ENCODE data around the gene TNFAIP8.

The TNFAIP8 gene

DNA sequence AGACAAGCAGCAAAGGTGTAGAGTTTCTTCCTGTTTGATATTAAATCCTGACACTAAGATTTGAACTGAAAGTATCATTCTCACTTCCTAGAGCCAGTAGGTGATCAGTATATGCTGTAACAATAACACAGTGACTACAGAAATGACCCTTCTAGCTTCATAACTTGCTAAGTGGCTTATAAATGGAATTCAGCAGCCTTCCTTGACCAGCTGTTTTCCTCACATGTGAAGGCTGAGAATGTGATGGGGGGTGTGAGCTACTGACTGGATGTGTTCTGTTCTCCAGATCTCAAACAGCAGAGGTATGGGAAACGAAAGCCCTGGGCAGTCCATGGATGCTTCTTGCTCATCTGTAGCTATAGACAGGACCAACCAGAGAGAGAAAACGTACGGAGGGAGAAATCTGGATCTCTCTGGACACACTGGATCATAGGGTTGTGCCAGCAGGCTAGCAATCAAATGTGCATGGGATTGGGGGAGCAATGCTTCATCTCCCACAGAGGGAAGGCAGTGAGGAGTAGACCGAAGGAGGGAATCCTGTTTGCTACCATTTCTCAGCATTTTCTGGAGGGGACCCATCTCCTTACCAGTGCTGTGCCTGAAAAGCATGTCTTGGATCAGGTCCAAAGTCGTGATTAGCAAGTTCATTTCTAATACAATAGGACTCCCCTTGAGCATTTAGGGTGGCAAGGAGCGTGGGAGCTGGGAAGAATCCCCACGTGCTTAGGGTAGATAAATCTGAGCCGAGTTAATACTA lies 39.4 kb downstream of the TNFAIP8 start:
- DNase-seq (ENCODE audit: low spot score) = no peak

DNA sequence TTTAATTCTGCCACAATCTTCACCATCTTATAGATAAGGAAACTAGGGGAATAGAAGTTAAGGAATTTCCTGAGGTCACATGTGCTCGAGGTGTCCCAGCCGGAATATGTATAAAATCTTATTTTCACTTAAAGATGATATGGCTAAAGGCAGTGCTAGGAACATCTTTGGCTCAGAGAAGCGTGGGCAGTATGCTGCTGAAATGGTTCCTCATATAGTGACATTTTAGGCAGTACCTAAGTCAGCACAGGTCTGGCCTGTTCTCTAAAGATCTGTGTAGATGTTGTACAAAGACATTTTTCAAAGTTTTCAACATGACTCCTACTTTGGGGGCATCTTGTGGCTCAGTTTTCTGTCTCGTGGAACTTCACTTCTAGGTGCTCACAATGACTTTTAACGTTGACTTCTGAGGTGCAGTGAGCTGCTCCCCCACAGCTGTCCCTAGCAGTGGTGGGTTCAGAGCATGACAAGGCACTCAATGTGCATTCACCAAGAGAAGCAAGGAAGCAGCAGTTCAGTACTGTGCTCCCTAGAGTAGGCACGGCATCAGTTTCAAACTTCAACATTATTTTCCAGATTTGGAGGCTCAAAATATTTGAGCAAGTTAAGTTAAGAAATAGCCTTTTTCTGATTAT lies 40.3 kb downstream of the TNFAIP8 start:
- DNase-seq (ENCODE audit: low spot score) = no peak

DNA sequence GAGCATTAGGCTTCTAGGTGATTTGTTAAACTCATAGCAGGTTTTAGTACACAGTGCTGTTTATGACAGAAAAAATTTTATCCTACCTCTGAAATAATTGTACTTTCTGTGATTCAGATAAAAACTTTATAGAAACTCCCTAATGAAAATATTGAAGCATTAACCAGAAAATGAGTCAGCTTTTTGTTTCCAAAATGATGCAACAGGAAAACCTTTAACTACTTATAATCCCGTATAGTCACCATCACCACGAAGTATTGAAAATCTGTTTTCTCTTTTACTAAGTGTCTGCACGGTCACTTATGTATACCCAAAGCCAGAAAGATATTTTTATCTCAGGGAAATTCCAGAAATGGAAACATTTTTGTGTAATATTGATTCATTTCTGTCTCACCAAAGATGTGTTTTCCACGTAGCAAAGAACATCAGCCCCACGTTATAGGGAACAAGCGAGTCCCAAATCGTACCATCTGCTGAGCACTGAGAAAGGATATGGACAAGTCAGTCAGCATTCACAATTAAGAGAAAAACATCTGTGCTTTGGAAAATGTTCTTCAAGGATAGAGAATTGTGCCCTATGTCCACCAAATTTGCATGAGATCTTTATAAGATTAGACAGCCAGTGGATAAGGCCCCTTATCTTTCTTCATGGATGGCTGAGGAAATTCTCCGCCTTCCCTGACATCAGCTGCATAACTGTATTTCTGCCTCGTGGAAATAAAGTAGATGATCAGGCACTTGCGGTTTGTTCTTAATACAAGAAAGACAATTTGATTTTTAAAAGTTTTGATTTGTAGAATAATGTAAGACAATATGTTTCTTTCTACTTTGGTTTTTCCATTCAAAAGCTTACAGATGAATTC lies 41.9 kb downstream of the TNFAIP8 start:
- no peak for DNase-seq (ENCODE audit: low spot score)

DNA sequence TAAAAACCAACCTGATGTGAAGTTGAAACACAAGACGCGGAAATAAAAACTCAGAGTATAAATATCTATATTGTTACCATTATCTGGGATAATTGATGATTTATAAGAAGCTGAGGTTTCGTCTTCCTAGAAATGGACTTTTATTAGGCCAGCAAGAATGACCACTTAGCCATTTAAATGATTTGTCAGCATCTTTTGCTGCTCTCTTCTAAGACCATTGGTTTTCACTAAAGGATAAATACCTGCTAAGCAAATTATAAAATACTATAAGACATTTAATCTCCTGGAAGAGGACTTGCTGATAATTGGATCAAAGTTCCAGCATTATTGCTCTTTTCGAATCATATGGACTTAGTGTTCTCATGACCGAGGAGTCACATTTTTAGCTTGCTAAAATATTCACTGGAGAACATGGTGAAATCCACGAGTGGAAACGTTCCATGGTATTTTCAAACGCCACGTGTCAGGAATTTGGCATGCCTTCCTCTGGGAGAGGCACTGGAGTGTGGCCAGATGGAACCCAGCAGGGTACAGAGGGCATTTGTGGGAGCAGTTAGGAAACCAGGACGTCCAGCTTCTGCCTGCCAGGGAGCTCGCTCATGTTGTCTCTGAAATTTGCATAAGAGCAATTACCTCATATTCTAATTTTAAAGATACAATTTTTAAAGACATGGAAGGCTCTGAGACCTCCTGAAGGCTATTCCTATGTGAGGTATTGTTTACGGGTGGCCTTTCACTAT lies 43.1 kb downstream of the TNFAIP8 start:
- DNase-seq (ENCODE audit: low spot score) = no peak

DNA sequence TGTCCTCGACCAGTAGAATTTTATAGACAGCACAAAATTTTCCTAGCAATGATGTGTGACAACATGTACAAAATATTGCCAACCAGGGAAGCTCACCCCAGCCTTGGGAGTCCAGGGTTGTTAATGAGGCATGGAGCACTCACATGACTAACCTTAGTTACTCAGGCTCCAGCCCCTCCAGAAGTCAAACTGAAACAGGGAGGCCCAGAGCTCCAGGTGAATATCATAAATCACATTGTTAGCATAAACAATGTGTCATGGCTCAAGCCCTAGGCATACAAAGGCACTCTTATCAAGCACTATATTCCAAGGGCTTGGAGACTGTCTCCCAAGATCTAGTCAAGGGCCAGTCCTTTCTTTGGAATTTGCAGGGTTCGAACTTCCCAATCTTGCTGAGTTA lies 44.4 kb downstream of the TNFAIP8 start:
- no peak for DNase-seq (ENCODE audit: low spot score)

DNA sequence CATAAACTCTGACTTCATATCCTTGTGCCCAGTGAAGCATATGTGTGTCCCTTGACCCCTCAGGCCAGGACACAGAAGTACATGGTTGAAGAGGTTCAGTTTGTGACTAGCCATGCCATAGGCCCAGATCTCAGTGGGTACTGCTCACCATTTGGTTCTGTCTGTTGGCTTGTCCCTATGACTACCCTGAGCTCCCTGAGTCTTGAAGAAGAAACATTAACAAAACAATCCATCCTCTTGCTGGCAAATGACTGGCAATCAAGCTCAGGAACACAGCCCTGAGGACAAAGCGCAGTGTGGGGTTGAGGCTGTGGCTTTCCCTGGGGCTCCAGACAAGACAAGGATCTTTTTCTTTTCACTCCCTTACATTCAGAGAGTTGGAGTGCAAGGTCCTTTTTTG lies 46.3 kb downstream of the TNFAIP8 start:
- DNase-seq (ENCODE audit: low spot score) = no peak

DNA sequence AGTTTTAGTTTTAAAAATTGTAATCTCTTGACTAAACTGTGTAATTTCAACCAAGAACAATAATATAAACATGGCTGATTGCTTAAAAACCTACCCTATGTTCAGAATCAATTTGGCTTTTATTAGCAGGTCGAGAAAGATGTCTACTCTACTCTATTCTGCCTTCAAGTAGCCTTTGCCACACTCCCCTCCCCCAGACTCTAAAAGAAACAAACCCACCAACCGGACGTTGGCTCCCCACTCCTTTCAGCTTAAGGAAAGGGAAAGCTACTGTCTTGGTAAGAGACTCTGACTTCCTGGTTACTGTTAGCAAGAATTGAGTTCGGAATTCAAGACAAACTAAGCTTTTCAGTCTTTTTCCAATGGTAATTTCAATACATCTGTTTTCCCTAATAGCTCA lies 46.7 kb downstream of the TNFAIP8 start:
- DNase-seq (ENCODE audit: low spot score) = no peak

DNA sequence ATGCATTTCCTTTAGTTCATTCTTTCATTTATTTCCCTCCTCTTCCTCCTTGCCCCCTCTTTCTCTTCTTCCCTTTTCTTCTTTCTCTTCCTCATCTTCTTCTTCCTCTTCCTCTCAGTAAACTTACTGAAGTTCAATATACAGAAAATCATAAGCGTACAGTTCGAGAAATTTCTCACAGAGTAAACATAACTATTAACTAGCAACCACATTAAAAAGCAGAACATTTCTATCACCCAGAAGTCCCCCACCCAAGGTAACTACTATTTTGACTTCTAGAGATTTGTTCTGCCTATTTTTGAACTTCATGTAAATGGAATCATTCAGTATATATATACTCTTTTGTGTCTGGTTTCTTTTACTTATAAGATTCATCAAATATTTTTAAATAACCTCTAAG lies 48.2 kb downstream of the TNFAIP8 start:
- no peak for DNase-seq (ENCODE audit: low spot score)

DNA sequence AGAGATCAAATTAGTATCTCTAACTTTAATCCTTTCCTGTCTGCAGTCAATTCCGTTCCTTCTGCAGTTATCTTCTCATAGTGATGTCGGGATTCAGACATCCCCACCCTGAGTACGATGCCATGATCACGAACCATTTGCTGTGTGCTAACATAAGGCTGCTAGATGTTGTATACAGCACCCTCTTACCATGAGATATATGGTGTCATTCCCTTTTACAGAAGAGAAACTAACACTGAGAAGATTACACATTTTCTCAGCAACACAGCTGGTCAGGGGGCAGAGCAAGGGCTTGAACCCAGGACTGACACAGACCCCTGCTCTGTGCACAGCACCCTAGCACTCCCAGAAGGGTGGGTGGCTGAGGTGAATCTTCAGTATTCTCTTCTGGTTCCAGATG lies 49.6 kb downstream of the TNFAIP8 start:
- no peak for DNase-seq (ENCODE audit: low spot score)

DNA sequence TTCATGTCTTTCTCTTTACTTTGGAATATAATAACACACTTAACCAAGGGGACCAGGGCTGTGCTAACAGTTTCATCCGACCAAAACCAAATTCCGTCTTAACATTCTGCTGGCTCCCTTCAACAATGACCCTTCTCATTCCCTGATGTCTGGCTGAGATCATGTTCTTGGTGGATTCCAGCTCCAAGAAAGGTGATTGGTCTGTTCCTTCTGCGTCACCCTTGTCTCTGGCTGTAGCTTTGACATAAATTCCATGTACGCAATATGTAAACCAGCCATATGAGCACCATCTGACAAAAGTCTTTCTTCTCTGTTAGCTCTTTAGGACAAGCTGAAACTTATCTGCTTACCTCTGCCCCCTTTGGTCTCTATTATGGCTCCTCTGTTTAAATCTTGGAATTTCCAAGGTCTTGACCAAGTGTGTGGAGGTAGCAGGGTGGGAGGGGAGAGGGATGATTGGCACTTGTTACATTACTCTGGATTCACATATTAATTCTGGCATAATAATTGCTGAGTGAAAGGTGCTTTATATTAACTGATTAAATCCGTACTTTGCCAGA lies 50.8 kb downstream of the TNFAIP8 start:
- DNase-seq (ENCODE audit: low spot score) = no peak

DNA sequence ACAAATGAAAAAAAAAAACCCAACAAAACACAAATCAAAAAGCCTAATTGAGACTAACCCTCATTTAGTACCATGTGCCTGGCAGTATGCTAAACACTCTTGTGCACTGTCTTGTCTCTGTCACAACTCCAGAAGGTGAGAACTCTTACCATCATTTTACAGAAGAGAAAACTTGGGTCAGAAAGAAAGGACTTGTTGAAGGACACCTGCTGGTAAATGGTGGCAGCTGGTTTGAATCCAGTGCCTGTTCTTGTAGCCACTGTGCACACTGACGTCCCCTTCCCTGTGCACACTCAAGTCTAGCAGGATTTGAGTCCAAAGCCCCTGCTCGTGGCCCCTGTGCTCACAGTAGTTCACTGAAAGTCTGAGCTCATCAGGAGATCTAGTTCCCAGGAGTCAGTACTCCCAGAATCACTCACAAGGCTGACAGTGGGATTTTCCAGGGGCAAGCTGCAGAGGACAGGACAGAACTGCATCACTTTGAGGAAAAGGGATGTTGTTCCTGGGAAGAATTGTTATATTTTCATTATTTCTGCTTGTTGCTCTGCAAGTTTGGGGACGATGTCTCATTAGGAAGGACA lies 53.5 kb downstream of the TNFAIP8 start:
- DNase-seq (ENCODE audit: low spot score) = no peak

DNA sequence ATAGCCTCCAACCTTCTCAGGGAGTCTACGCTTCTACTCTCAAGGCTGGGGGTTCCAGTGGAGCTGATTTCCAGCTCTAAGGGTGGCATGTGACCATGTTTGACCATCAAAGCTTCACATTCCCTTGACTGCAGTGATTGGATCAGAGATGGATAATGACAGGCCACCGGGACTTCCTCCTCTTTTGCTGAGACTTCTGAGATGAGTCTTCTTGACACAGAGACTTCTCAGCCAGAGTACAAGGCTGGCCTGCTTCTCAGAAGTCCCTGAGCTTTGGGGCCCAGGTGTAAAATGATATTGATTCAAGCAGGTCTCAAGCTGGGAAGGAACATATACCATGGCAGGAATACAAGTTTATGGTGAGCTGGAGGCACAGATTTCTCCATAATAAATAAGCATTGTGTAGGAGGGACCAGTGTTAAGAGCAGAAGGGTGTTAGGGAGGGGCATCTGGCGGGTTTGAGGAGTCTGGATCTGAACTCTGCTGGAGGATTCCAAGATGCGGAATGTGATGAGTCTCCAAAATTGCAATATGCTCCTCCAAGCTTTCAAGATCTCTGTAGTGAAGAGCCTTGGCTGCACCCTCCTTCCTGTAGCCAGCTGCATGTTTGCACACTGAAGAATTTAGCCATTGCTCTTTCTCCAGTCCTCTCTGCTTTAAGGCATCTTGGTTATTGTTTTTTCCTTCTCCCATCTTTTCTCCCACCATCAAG lies 54.8 kb downstream of the TNFAIP8 start:
- DNase-seq (ENCODE audit: low spot score) = no peak

DNA sequence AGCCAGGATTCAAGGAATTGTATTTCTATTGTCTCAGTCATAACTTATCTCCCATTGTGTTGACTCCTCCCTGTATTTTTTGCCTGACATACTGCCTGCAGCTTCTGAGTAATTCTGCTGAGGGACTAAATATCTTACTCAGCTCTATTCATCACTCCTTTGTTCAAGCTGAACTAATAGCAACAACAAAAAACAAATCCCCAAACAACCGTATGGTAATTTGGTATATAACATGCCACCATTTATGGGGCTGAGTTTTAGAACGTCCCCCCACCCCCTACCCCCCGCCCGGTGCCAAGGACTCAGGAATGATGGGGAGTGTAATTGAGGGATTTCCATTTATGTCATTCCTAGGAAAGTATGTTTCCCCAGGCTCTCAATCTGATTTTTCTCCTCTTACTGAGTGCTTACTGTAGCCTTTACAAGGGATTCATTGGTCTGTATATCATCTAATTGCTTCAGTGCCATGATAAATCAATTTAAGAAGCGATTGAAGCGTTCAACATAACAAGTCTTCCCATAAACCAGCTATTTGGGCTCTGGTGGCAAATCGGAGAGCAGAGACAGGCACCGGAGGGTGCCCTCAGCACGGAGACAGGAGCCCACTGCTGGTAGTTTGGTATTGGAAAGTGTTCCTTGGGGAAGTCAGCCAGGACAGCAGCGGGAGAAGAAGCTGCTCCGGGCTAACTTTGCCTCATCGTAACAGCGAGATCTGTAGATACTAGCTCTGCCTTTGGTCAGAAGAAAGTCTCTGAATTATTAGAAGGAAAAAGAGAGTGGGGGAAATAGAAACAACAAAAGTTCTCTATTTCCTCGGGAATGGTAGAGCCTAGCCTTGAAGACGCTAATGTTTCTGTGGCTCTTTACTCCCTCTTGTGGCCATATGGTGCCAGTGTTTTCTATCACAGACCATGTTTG lies 55.8 kb downstream of the TNFAIP8 start:
- peak; percentile 93 for DNase-seq (ENCODE audit: low spot score)

DNA sequence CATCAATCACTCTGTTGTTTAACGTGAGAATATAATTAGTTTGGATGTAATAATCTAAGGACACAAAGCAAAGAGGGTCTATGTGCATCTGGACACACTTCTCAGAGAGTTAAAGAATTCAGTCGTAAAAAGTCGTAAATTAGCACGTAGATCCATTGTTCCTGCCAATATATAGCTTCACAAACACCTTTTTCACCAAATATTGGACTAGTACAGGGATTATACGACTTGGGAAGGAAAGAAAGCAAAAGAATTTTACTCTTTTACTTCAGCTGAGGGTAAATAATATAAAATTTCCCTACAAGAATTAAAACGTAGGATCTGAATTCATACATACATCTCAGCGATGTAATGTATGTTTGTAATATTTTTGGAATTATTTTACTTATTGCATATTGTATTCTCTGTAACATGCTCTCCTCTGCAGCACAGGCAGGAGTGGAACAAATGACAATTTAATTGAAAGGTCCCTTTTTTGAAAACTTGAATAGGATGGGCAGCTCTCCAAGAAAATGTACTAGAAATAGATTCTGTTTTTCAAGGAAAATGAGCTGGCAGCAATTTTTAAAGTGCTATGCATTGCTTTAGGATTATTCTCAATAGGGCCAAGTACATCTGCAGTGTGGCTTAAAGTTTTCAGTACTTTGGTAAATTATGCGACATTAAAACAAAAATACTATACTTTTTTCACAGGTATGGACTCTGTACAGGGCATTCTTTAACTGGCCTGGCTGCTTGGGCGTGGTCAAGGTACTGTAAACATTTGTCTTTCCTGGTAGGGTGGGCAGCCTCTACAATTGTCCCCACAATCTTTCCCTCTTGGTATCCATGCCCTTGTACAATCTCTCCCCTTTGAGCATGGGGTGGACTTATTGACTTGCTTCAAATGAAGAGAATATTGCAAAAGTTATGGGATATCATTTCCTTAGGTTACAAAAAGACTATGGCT lies 56.7 kb downstream of the TNFAIP8 start:
- DNase-seq (ENCODE audit: low spot score) = no peak

DNA sequence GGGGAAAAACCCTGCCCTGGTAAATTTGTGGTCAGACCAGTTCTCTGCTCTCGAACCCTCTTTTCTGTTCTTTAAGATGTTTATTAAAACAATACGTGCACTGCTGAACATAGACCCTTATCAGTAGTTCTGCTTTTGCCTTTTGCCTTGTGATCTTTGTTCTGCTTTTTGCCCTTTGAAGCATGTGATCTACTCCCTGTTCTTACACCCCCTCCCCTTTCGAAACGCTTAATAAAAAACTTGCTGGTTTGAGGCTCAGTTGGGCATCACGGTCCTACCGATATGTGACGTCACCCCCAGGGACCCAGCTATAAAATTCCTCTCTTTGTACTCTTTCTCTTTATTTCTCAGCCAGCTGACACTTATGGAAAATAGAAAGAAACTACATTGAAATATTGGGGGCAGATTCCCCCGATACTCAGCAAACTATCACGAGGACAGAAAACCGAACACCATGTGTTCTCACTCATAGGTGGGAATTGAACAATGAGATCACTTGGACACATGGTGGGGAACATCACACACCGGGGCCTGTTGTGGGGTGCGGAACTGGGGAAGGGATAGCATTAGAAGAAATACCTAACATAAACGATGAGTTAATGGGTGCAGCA lies 58.4 kb downstream of the TNFAIP8 start:
- DNase-seq (ENCODE audit: low spot score) = peak; percentile 41

DNA sequence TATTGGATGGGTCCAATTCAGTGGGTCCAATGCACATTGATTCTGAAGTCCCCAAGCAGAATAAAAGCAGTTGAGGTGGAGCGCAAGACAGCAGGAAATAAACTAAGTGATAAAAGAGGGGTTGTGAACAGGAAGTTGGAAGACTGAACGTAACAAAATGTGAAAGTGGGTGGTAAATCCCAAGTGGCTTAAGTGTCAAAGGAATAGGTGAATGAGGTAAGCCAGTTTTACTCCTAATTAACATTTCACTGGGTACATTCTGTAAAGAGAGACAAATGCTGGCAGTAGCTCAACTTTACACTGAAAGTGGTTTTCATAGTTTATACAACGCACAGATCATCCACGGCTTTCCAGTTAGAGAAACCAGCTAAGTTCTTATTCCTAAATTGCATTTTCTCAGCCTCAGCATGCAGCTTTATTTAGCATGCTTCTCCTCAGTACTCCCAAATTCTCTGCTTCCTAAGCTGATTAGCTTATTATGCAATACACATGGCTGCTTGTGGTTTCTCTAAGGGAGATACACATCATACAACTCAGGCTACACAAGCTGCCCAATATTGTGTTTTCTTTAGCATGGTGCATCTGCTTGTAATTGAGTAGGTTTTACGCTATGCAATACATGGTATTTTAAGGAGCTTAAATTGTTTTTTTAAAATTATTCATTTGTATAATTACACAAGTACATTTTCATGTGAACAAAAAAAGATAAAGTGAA lies 62.2 kb downstream of the TNFAIP8 start:
- DNase-seq (ENCODE audit: low spot score) = no peak

DNA sequence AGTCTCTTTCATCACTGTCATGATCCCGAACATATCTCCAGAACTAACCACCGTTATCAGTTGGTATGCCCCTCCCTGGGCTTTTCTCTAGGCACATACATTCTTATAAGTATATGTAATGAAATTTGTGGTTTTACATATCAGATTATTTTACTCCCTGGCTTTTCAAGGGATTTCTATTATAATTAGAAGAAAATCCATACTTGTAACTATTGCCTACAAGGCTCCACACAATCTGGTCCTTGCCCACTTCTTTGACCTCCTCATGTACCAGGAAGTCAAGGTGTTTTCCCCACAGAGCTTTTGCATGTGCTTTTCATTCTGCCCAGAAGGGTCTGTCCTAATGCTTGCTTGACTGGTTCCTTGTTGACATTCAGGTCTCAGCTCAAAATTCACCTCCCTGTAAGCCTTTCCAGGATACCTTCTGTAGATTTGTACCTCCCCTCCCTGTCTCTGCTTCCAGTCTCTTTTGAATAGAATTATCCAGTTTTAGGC lies 62.8 kb downstream of the TNFAIP8 start:
- no peak for DNase-seq (ENCODE audit: low spot score)
